Fibroblast of the aortic adventitia (primary cell): ENCODE results near the gene U2AF2. TPM values are rescaled to one million over a fixed set of nuclear protein-coding genes. Genes with fewer than 3 reads are reported as not detected.
A peak's percentile ranks its signal among the peaks of the same experiment; 100 is the strongest.

ENCODE experiments used
- DNase-seq: peaks from one replicate; pipeline ENCODE4 v3.0.0-alpha.2; 2010; ENCODE audit warnings: low read depth
- H3K4me3 ChIP-seq: 2 replicates; pipeline ENCODE4 v1.5.1; 2011; ENCODE audit warnings: low read depth, mild to moderate bottlenecking, control low read depth, low read length, moderate library complexity
- total RNA-seq: library from RNA; depleted of rRNA; stranded (reverse); fragments of >200 nt; gene quantifications from 2 replicates; pipeline ENCODE4 v1.2.3, GENCODE V29; 2012; ENCODE audit warnings: low replicate concordance
- TF ChIP-seq, protein P1 (sequence below): IDR thresholded peaks from 2 replicates; pipeline ENCODE4 v1.5.1; 2011; ENCODE audit warnings: mild to moderate bottlenecking, low read length, control low read depth, inconsistent platforms; ENCODE audit not compliant: insufficient read depth

Gene U2AF2
- total RNA-seq, 1 donor = 71.4 TPM

DNA sequence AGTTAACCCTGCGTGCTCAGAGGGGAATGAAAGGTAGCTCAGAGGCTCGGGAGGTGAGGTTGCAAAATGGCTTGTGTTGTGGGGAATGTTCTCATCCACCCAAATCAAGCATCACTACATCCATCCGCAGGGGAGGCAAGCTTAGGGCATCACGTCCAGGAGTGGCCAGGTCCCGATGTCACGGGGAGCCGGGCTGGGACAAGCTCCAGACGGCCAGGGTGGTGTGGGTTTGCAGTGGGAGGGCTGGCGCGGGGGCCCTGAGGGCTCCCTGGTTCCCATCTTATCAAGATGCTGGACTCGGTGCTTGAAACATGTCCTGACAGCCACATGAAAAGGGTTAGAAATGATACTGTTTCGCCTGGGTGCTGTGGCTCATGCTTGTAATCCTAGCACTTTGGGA, 46.0 kb downstream of the U2AF2 start:
- DNase-seq = no peak
- no peak overlapping the region for H3K4me3 ChIP-seq
- TF ChIP-seq, protein P1, sequence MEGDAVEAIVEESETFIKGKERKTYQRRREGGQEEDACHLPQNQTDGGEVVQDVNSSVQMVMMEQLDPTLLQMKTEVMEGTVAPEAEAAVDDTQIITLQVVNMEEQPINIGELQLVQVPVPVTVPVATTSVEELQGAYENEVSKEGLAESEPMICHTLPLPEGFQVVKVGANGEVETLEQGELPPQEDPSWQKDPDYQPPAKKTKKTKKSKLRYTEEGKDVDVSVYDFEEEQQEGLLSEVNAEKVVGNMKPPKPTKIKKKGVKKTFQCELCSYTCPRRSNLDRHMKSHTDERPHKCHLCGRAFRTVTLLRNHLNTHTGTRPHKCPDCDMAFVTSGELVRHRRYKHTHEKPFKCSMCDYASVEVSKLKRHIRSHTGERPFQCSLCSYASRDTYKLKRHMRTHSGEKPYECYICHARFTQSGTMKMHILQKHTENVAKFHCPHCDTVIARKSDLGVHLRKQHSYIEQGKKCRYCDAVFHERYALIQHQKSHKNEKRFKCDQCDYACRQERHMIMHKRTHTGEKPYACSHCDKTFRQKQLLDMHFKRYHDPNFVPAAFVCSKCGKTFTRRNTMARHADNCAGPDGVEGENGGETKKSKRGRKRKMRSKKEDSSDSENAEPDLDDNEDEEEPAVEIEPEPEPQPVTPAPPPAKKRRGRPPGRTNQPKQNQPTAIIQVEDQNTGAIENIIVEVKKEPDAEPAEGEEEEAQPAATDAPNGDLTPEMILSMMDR = no peak

DNA sequence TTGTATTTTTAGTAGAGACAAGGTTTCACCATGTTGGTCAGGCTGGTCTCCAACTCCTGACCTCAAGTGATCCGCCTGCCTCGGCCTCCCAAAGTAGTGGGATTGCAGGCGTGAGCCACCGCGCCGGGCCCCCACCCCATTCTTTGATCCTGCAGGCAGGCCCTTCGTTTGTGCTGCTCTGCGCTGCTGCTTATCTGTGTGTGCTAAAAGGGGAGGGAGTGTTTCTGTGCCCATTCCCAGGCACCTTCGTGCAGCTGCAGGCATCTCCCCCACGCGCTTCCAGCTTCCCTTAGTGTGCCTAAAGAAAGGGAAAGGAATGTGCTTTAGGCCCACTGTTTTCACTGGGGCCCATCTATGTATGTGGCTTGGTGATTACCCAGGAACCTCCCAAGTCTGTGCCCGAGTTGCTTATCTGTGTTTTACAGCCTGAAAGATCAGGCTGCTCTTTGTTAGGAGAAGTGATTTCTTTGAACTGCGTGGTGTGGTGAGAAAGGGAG, 47.3 kb downstream of the U2AF2 start:
- peak; percentile 4 for DNase-seq
- H3K4me3 ChIP-seq = no peak overlapping the region
- TF ChIP-seq, protein P1 = no peak

DNA sequence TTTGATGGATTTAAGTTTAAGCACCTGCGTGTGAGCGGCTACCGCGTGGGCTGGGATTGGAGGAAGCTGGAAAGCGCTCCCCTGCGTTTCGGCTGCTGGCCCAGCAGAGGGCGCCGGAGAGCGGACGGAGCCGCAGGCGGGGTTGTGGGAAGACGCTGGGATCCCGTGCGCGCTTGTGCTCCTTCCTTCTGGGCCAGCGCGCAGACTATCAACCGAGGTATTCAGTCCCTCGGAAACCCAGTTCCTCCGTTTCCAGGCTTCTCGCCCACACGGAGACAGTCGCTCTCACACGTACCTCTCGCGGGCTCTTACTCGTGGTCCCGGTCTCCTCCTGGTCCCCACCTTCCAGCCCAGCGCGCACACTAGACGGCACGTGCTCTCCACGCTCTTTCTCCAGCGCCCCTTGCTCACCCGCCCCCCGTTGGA, 49.0 kb downstream of the U2AF2 start:
- peak; percentile 8 for DNase-seq
- H3K4me3 ChIP-seq = no peak overlapping the region
- TF ChIP-seq, protein P1 = peak; percentile 64

DNA sequence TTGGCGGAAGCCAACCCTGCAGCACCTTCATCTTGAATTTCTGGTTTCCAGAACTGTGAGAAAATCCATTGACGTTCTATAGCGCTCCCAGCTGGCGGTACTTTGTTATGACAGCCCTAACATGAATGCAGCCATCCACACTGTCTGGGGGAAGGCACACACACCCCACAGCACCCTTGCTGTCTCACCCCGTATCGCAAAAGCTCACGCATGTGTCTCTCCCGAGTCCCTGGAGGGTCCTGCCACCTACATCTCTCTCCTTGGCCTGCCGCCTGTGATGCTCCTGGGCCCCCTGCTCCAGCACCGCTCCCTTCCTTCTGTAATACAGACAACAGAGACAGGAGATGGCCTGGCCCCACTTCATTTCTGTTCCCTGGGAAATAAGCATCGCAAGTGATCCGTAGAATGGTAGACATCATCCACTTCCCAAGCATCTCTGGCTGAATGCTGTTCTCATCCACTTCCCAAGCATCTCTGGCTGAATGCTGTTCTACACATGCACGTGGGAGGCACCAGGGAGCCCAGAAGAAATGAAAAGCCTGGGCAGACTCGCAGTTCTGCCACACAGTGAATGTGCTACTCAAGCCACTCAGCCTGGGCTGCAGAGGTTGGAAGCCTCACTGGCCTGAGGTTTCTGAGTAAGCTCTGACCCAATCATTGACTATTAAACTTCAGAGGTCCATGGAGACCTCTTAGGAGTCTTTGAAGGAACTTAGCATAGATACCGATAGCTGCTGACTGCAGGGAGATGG, 49.8 kb downstream of the U2AF2 start:
- no peak overlapping the region for H3K4me3 ChIP-seq
- DNase-seq = no peak
- TF ChIP-seq, protein P1 = no peak

DNA sequence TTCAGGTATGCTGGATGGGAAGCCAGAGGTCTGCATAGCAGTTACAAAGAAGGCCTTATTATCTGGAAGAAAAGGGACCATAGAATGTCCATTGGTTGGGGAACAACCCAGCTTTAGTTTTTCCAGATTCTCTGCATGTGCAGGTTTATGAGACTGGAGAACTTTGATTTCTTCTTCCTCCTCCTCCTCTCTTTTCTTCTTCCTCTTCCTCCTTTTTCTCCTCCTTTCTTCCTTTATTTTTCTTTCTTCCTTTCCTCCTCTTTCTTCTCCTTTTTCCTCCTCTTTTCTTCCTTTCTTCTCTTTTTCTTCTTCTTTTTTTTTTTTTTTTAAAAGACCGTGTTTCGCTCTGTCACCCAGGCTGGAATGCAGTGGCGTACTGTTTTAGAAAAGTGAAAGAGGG, 51.1 kb downstream of the U2AF2 start:
- TF ChIP-seq, protein P1 = no peak
- H3K4me3 ChIP-seq = no peak overlapping the region
- no peak for DNase-seq

DNA sequence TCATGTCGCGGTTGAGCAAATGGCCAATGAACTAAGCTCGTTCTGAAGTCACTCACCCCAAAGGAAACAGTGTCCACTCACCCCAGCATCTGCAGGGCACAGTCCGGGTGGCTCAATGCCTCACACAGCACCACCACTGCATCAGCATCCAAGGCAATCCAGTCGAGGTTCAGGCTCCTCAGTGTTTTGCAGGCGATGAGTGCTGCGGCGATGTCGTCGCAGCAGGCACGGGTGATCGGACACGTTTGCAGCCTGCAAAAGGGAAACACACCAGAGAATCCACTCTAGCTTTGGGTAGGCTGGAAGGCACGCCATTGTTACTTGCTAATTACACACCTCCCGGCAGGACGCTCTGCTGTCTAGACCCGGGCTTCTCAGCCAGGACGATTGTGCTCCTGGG, 56.9 kb downstream of the U2AF2 start:
- no peak for DNase-seq
- no peak overlapping the region for H3K4me3 ChIP-seq
- TF ChIP-seq, protein P1 = no peak
